ENCODE results near the gene MRC2.

DNA sequence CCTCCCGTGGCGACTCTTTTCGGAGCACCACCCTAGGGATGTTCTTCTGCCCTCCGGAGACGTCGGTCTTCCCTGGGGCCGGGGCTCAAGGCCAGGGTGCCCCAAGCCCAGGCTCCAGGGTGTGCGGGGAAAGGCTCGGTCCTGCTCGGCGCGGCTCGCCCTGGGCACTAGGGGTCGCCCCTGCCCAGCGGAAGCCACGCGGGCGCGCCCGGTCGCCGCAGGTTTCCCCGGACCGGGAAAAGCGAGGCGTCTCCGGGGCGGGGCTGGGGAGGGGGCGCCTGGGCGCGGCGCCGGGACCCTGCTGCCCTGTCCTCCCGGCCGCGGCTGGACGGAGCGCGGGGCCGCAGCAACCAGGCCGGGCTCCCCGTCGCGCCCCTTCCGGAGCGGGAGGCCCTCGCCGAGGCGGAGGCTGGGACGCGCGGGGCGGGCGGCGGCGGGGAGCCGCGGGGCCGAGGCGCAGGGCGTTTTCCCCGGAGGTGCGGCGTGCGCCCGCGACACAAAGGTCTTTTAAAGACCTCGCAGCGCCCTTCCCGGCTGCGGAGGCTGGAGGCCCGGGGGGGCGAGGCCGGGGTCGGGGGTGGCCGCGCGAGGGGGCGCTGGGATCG is 76.4 kb downstream of the MRC2 start:
- TF ChIP-seq, protein P1, sequence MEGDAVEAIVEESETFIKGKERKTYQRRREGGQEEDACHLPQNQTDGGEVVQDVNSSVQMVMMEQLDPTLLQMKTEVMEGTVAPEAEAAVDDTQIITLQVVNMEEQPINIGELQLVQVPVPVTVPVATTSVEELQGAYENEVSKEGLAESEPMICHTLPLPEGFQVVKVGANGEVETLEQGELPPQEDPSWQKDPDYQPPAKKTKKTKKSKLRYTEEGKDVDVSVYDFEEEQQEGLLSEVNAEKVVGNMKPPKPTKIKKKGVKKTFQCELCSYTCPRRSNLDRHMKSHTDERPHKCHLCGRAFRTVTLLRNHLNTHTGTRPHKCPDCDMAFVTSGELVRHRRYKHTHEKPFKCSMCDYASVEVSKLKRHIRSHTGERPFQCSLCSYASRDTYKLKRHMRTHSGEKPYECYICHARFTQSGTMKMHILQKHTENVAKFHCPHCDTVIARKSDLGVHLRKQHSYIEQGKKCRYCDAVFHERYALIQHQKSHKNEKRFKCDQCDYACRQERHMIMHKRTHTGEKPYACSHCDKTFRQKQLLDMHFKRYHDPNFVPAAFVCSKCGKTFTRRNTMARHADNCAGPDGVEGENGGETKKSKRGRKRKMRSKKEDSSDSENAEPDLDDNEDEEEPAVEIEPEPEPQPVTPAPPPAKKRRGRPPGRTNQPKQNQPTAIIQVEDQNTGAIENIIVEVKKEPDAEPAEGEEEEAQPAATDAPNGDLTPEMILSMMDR (IDR thresholded peaks at IDR 0.05) = peak in 3 of 4 experiments; percentile 89 to 94 (median 90)
- TF ChIP-seq POLR2A (IDR thresholded peaks at IDR 0.05) (no peak), POLR2AphosphoS5 (IDR thresholded peaks at IDR 0.05) (no peak), EP300 (IDR thresholded peaks at IDR 0.05) (no peak)

Data from gastroesophageal sphincter (tissue), 3 donors.